ENCODE data around the gene LRRN4CL. TPM values are rescaled to one million over a fixed set of nuclear protein-coding genes. Genes with fewer than 3 reads are reported as not detected.

LRRN4CL gene
- total and polyA plus RNA-seq, 2 donors (not counting 1 experiment from before 2014, with no cell fraction given): 7.9 to 31.5 TPM

GRCh38 chr11:62708392-62708791 lies 19.1 kb upstream of the LRRN4CL start:
- DNase-seq (ENCODE audit: low read depth in 2 of 2): no peak
- H3K36me3 ChIP-seq (ENCODE audit: control insufficient read depth, insufficient read depth, low read length): peaks cover 13% of the 10 kb centered on the region
- H3K9me3 ChIP-seq (ENCODE audit: control insufficient read depth, insufficient read depth, low read depth, low read length): no peaks in the 10 kb centered on the region
- no peaks in the 10 kb centered on the region for H3K27me3 ChIP-seq (ENCODE audit: control insufficient read depth, insufficient read depth, low read length)
- peak overlapping the region; percentile 95 for H3K4me2 ChIP-seq (ENCODE audit: extremely low read depth, insufficient read depth, low read length)
- H4K20me1 ChIP-seq (ENCODE audit: control insufficient read depth, extremely low read depth, insufficient read depth, low read length): no peaks in the 10 kb centered on the region
- no peak overlapping the region for H3K9ac ChIP-seq (ENCODE audit: insufficient read depth, low read length)
- H3K4me3 ChIP-seq (replicated peaks in 1 of 4; ENCODE audit: control extremely low read depth in 1 of 4, insufficient read depth in 1 of 4, low read depth in 3 of 4, low read length in 4 of 4): peak overlapping the region in 1 of 4 experiments; percentile 63
- peaks cover 24% of the 10 kb centered on the region for H3K4me1 ChIP-seq (ENCODE audit: control insufficient read depth, extremely low read depth, insufficient read depth, low read length)
- H3K27ac ChIP-seq (ENCODE audit: insufficient read depth, low read length): peak overlapping the region; percentile 93
- TF ChIP-seq EZH2 (IDR thresholded peaks at IDR 0.05; ENCODE audit: low read length, missing control alignments): no peak
- no peak for TF ChIP-seq CTCF (conservative IDR thresholded peaks at IDR 0.05 in 1 of 2, IDR thresholded peaks at IDR 0.05 in 1 of 2; ENCODE audit: low read depth in 1 of 2, low read length in 2 of 2)
- H2AFZ ChIP-seq (ENCODE audit: low read length): no peak overlapping the region
- no peaks in the 10 kb centered on the region for H3K79me2 ChIP-seq (ENCODE audit: control insufficient read depth, insufficient read depth, low read length)

- TF ChIP-seq CTCF (conservative IDR thresholded peaks at IDR 0.05 in 1 of 2, IDR thresholded peaks at IDR 0.05 in 1 of 2; ENCODE audit: low read depth in 1 of 2, low read length in 2 of 2) (no peak), EZH2 (IDR thresholded peaks at IDR 0.05; ENCODE audit: low read length, missing control alignments) (no peak)
- no peaks in the 10 kb centered on the region for H4K20me1 ChIP-seq (ENCODE audit: control insufficient read depth, extremely low read depth, insufficient read depth, low read length)
- H3K36me3 ChIP-seq (ENCODE audit: control insufficient read depth, insufficient read depth, low read length): peaks cover 13% of the 10 kb centered on the region
- peak within 1 kb of the TSS; percentile 36 for H3K27ac ChIP-seq (ENCODE audit: insufficient read depth, low read length)
- H3K79me2 ChIP-seq (ENCODE audit: control insufficient read depth, insufficient read depth, low read length): no peaks in the 10 kb centered on the region
- H3K4me1 ChIP-seq (ENCODE audit: control insufficient read depth, extremely low read depth, insufficient read depth, low read length): peaks cover 24% of the 10 kb centered on the region
- H3K27me3 ChIP-seq (ENCODE audit: control insufficient read depth, insufficient read depth, low read length): no peaks in the 10 kb centered on the region
- H2AFZ ChIP-seq (ENCODE audit: low read length): peak within 1 kb of the TSS; percentile 71
- DNase-seq (ENCODE audit: low read depth in 2 of 2): peak in 1 of 2 donors; percentile 26
- peak within 1 kb of the TSS in 3 of 4 experiments; percentile 45 to 72 (median 63) for H3K4me3 ChIP-seq (replicated peaks in 1 of 4; ENCODE audit: control extremely low read depth in 1 of 4, insufficient read depth in 1 of 4, low read depth in 3 of 4, low read length in 4 of 4)
- no peaks in the 10 kb centered on the region for H3K9me3 ChIP-seq (ENCODE audit: control insufficient read depth, insufficient read depth, low read depth, low read length)
- no peak within 1 kb of the TSS for H3K9ac ChIP-seq (ENCODE audit: insufficient read depth, low read length)
- peak within 1 kb of the TSS; percentile 95 for H3K4me2 ChIP-seq (ENCODE audit: extremely low read depth, insufficient read depth, low read length)
Observed at GRCh38 chr11:62707277-62707861, 18.0 kb upstream of the LRRN4CL start, which contains the start of the genes BSCL2 and GNG3. BSCL2 (minus strand) TSS chr11:62707424; CDS start chr11:62707195, 229 bp downstream. GNG3 (plus strand) TSS chr11:62707676; CDS start chr11:62708296, 620 bp downstream.

GRCh38 chr11:62706850-62707247 lies 17.5 kb upstream of the LRRN4CL start:
- Histone ChIP-seq H3K9me3 (ENCODE audit: control insufficient read depth, insufficient read depth, low read depth, low read length) (no peaks in the 10 kb centered on the region), H3K9ac (ENCODE audit: insufficient read depth, low read length) (no peak overlapping the region), H2AFZ (ENCODE audit: low read length) (no peak overlapping the region), H3K4me2 (ENCODE audit: extremely low read depth, insufficient read depth, low read length) (peak overlapping the region; percentile 79), H3K4me3 (replicated peaks in 1 of 4; ENCODE audit: control extremely low read depth in 1 of 4, insufficient read depth in 1 of 4, low read depth in 3 of 4, low read length in 4 of 4) (peak overlapping the region in 2 of 4 experiments; percentile 49 to 72), H3K4me1 (ENCODE audit: control insufficient read depth, extremely low read depth, insufficient read depth, low read length) (peaks cover 24% of the 10 kb centered on the region), H3K36me3 (ENCODE audit: control insufficient read depth, insufficient read depth, low read length) (peaks cover 13% of the 10 kb centered on the region), H3K27ac (ENCODE audit: insufficient read depth, low read length) (no peak overlapping the region), H3K79me2 (ENCODE audit: control insufficient read depth, insufficient read depth, low read length) (no peaks in the 10 kb centered on the region), H4K20me1 (ENCODE audit: control insufficient read depth, extremely low read depth, insufficient read depth, low read length) (no peaks in the 10 kb centered on the region), H3K27me3 (ENCODE audit: control insufficient read depth, insufficient read depth, low read length) (no peaks in the 10 kb centered on the region)
- no peak for TF ChIP-seq EZH2 (IDR thresholded peaks at IDR 0.05; ENCODE audit: low read length, missing control alignments)
- no peak for DNase-seq (ENCODE audit: low read depth in 2 of 2)
